ENCODE measurements around the gene KCNC2. TPM values are rescaled to one million over a fixed set of nuclear protein-coding genes. Genes with fewer than 3 reads are reported as not detected.

The KCNC2 gene
- total RNA-seq, 1 experiment from 2014 or later: not detected

- intact Hi-C loops (cut with micrococcal nuclease; ENCODE audit: unreplicated experiment): loop anchor here (1.0 to 2.0 kb wide), 4 partner anchors 209 to 369 kb away; no protein-coding TSS in a partner anchor
These were observed 151.4 kb downstream of the KCNC2 start for GRCh38 chr12:75058228-75058627.

DNA sequence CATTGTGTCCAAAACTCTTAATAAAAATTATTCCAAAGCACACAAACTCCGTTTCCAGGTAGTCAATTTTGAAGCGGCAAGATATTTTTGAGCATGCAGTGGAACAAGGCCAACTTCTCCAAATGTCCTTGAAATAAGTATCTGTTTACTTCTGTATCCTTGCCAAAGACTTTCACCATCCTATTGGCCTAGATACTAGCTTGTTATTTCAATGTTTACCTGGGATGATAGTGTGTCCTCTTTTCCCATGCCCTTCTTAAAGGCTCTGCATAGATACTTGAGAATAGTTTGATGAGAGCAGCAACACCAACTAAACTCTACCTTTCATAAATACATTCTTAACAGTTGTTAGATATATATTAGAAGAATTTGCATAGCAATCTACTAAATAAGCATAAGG, 160.9 kb downstream of the KCNC2 start:
- CTCF ChIA-PET: no interaction called here

More at GRCh38 chr12:75058228-75058627, 151.4 kb downstream of the KCNC2 start:
- CTCF ChIA-PET: no interaction called here
- H3K4me1 Mint-ChIP-seq (ENCODE audit: low read depth, unreplicated experiment): no peaks in the 10 kb centered on the region
- H3K27ac Mint-ChIP-seq (ENCODE audit: unreplicated experiment): no peak overlapping the region
- H3K9me3 Mint-ChIP-seq (ENCODE audit: low read depth, unreplicated experiment): peaks cover 4% of the 10 kb centered on the region
- no peaks in the 10 kb centered on the region for H3K36me3 Mint-ChIP-seq (ENCODE audit: insufficient read depth, unreplicated experiment)
- no TSS peak for BruUV-seq (replicated peaks)
- H3K4me3 Mint-ChIP-seq (ENCODE audit: low read depth, unreplicated experiment): no peak overlapping the region
- no peaks in the 10 kb centered on the region for H3K27me3 Mint-ChIP-seq (ENCODE audit: unreplicated experiment)
- no peak for TF ChIP-seq CTCF (IDR thresholded peaks at IDR 0.05; ENCODE audit: unreplicated experiment)
- DNase-seq: no peak

GRCh38 chr12:75047885-75048525, 161.6 kb downstream of the KCNC2 start:
- no peaks in the 10 kb centered on the region for H3K9me3 Mint-ChIP-seq (ENCODE audit: low read depth, unreplicated experiment)
- no TSS peak for BruUV-seq (replicated peaks)
- no peaks in the 10 kb centered on the region for H3K4me1 Mint-ChIP-seq (ENCODE audit: low read depth, unreplicated experiment)
- no peaks in the 10 kb centered on the region for H3K36me3 Mint-ChIP-seq (ENCODE audit: insufficient read depth, unreplicated experiment)
- H3K4me3 Mint-ChIP-seq (ENCODE audit: low read depth, unreplicated experiment): no peak overlapping the region
- TF ChIP-seq CTCF (IDR thresholded peaks at IDR 0.05; ENCODE audit: unreplicated experiment): no peak
- no peak for DNase-seq
- H3K27me3 Mint-ChIP-seq (ENCODE audit: unreplicated experiment): no peaks in the 10 kb centered on the region
- CTCF ChIA-PET: no interaction called here
- H3K27ac Mint-ChIP-seq (ENCODE audit: unreplicated experiment): no peak overlapping the region
- intact Hi-C loops (cut with micrococcal nuclease; ENCODE audit: unreplicated experiment): no loop called here

More for the DNA sequence above, 160.9 kb downstream of the KCNC2 start:
- H3K9me3 Mint-ChIP-seq (ENCODE audit: low read depth, unreplicated experiment): no peaks in the 10 kb centered on the region
- H3K27ac Mint-ChIP-seq (ENCODE audit: unreplicated experiment): no peak overlapping the region
- no peaks in the 10 kb centered on the region for H3K36me3 Mint-ChIP-seq (ENCODE audit: insufficient read depth, unreplicated experiment)
- TF ChIP-seq CTCF (IDR thresholded peaks at IDR 0.05; ENCODE audit: unreplicated experiment): no peak
- intact Hi-C loops (cut with micrococcal nuclease; ENCODE audit: unreplicated experiment): no loop called here
- H3K27me3 Mint-ChIP-seq (ENCODE audit: unreplicated experiment): no peaks in the 10 kb centered on the region
- H3K4me1 Mint-ChIP-seq (ENCODE audit: low read depth, unreplicated experiment): no peaks in the 10 kb centered on the region
- DNase-seq: no peak
- H3K4me3 Mint-ChIP-seq (ENCODE audit: low read depth, unreplicated experiment): no peak overlapping the region
- no TSS peak for BruUV-seq (replicated peaks)

DNA sequence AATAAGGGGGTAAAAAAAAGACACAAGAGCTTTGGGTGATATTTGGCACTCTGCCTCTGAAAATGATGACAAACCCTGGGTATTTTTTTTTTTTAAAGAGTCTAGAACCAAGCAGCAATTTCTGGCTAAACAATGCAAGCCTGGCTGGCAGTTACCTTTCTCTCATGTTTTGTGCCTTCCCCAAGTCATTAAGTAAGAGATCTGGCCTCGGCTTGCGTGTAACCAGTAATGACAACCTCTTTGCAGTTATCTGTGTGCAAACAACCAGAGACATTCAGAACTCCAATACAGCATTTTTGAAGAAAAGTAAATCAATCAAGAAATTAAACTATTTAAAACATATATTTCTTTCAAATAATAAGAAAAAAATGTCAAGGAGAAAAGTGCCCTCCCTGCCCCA, 167.5 kb downstream of the KCNC2 start:
- H3K36me3 Mint-ChIP-seq (ENCODE audit: insufficient read depth, unreplicated experiment): no peaks in the 10 kb centered on the region
- no peaks in the 10 kb centered on the region for H3K4me1 Mint-ChIP-seq (ENCODE audit: low read depth, unreplicated experiment)
- no peak for DNase-seq
- no peak overlapping the region for H3K4me3 Mint-ChIP-seq (ENCODE audit: low read depth, unreplicated experiment)
- CTCF ChIA-PET: no interaction called here
- no peak overlapping the region for H3K27ac Mint-ChIP-seq (ENCODE audit: unreplicated experiment)
- TF ChIP-seq CTCF (IDR thresholded peaks at IDR 0.05; ENCODE audit: unreplicated experiment): no peak
- BruUV-seq (replicated peaks): no TSS peak
- peaks cover 3% of the 10 kb centered on the region for H3K9me3 Mint-ChIP-seq (ENCODE audit: low read depth, unreplicated experiment)
- intact Hi-C loops (cut with micrococcal nuclease; ENCODE audit: unreplicated experiment): no loop called here
- H3K27me3 Mint-ChIP-seq (ENCODE audit: unreplicated experiment): no peaks in the 10 kb centered on the region
